CD4-positive, alpha-beta T cell treated with Interleukin-4 for 4 hours (primary cell): ENCODE results near the gene CNGB1.
"Not testable (repeated sequence)": the region's sequence is repeated elsewhere in the genome, so short reads cannot be mapped to it uniquely, and the experiment has no call there.

ENCODE experiments used
- DNase-seq: peaks from one replicate; pipeline ENCODE4 v3.0.0-alpha.2; 2020

CNGB1 gene

GRCh38 chr16:57950382-57950781, 20.5 kb downstream of the CNGB1 start:
- DNase-seq: no peak

GRCh38 chr16:57949595-57950238, 21.2 kb downstream of the CNGB1 start:
- no peak for DNase-seq

GRCh38 chr16:57949013-57949412, 21.9 kb downstream of the CNGB1 start:
- DNase-seq: no peak

GRCh38 chr16:57948027-57948426, 22.9 kb downstream of the CNGB1 start:
- no peak for DNase-seq

- DNase-seq: no peak
Measured at GRCh38 chr16:57947261-57947660, 23.7 kb downstream of the CNGB1 start.

- no peak for DNase-seq
Measured at GRCh38 chr16:57946181-57946801, 24.6 kb downstream of the CNGB1 start.

- DNase-seq: no peak
Measured at GRCh38 chr16:57945740-57946138, 25.2 kb downstream of the CNGB1 start.

GRCh38 chr16:57944970-57945739, 25.8 kb downstream of the CNGB1 start:
- no peak for DNase-seq

- not testable (repeated sequence) for DNase-seq
Measured at GRCh38 chr16:57943381-57943780, 27.5 kb downstream of the CNGB1 start.

GRCh38 chr16:57941901-57942300, 29.0 kb downstream of the CNGB1 start:
- DNase-seq: not testable (repeated sequence)

GRCh38 chr16:57941016-57941664, 29.8 kb downstream of the CNGB1 start:
- DNase-seq: no peak

- no peak for DNase-seq
Measured at GRCh38 chr16:57940382-57940966, 30.5 kb downstream of the CNGB1 start.

GRCh38 chr16:57939872-57940224, 31.1 kb downstream of the CNGB1 start:
- no peak for DNase-seq

- no peak for DNase-seq
Measured at GRCh38 chr16:57938936-57939871, 31.7 kb downstream of the CNGB1 start.

GRCh38 chr16:57938484-57938883, 32.4 kb downstream of the CNGB1 start:
- no peak for DNase-seq

GRCh38 chr16:57937861-57938260, 33.1 kb downstream of the CNGB1 start:
- DNase-seq: no peak

- no peak for DNase-seq
Measured at GRCh38 chr16:57935904-57936303, 35.0 kb downstream of the CNGB1 start.

GRCh38 chr16:57930533-57930932, 40.4 kb downstream of the CNGB1 start:
- DNase-seq: no peak

- no peak for DNase-seq
Measured at GRCh38 chr16:57929250-57929649, 41.7 kb downstream of the CNGB1 start.

GRCh38 chr16:57926041-57926440, 44.9 kb downstream of the CNGB1 start:
- DNase-seq: no peak

GRCh38 chr16:57925310-57925709, 45.6 kb downstream of the CNGB1 start:
- DNase-seq: no peak

GRCh38 chr16:57924514-57924913, 46.4 kb downstream of the CNGB1 start:
- no peak for DNase-seq
